Measurements from ENCODE around the gene KCNT1. TPM values are rescaled to one million over a fixed set of nuclear protein-coding genes. Genes with fewer than 3 reads are reported as not detected.

The KCNT1 gene
- polyA plus RNA-seq, 3 donors = 0.09 to 0.90 (median 0.11) TPM

DNA sequence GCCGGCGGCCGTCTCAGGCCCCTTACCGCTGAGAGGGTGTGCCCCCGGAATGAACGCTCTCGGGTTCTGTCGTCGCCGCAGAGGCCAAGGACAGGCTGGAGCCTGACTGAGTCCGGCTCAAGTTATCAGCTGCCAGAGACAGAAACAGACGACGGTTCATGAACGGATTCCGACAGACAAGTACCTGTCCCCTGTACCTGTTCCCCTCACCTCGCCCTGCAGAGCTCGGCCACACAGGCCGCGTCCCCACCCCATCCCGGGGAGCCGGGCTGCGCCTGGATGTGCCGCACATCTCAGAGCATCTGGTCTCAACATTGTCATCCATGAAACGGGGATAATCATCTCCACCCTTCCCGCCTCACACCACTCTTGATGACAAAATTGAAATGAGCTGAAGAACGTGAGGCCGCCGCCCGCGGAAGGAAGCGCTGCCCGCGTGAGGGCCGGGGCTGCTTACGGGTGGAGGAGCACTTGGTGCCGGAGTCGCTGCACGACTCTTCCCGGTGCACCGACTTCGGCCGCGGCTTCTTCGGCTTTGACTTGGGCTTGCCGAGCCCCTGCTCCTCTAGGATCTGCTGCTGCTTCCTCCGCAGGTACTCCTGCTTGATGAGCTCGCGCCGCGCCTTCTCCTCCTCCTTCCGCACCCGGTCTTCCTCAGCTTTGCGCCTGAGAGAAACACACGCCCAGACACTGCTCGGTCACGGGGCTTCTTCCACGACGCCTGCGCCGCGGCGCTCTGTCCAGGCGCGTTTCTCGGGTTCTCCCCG, 116.1 kb downstream of the KCNT1 start:
- DNase-seq = no peak

DNA sequence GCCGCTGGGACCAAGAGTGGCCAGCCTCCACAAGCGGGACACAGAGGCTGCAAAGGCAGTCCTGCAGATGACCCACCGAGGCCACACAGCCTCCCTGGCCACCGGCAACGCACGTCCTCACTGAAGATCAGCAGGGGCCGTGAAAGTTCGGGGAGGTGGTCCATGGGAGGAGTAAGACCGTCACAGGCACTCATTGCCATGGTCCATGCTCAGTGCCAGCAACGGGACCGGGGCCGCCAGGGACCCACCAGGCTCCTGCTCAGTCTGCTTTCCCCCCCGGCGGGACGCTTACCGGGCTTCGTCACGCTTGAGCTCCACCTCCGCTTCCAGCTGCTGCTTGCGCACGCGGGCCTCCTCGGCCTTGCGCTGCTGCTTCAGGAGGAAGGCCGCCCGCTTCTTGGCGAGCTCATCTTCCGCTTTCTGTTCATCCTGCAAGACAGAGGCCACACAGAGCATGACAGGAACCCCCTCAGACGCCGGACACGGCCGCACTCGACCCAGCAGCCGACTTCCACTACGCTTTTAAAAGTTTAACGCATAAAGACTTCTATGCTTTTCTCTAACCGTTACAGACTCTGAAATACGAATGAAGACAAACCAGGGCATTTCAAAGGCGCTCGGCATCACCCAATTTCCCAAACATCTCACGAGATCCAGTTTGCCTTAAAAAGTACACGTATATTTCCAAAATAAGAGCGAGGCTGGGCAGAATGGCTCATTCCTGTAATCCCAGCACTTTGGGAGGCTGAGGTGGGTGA, 116.9 kb downstream of the KCNT1 start:
- DNase-seq = no peak

DNA sequence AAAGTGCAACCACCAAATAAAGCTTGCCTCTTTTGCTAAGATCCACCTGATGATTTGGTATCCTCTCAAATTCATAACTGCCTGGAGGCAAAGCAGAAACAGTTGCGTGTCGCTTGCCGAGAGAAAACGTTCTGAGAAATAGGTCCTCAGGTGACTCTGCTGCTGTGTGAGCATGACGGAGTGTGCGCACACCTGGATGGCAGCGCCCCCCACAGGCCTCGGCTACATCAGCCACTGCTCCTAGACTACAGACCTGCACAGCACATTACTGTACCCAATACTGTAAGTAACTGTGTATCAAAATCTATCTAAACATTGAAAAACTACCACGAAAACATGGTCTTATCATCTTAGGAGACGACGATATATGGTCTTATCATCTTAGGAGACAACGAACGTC, 117.9 kb downstream of the KCNT1 start:
- DNase-seq = no peak

GRCh38 chr9:135820661-135821060, 118.7 kb downstream of the KCNT1 start:
- no peak for DNase-seq

GRCh38 chr9:135821116-135821515, 119.1 kb downstream of the KCNT1 start:
- DNase-seq = no peak

- DNase-seq = no peak
Observed at GRCh38 chr9:135821733-135822373, 119.9 kb downstream of the KCNT1 start.

DNA sequence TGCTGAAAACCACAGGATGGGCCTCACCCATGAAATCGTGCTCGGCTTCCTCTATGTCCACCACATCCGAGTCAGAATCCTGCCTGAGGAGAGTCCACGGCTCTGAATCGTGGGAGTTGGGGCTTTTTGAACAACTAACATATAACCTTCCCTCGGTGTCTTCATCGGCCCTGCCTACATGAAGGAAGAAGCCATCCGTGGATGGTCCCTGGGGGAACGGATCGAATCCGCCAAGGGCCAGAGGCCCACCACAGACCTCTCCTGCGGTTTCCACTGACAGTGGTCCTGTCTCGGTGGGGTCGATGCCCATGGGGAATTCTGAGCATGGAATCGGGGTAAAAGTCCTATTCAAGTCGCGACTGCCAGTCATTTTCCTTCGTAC, 120.4 kb downstream of the KCNT1 start:
- no peak for DNase-seq

DNA sequence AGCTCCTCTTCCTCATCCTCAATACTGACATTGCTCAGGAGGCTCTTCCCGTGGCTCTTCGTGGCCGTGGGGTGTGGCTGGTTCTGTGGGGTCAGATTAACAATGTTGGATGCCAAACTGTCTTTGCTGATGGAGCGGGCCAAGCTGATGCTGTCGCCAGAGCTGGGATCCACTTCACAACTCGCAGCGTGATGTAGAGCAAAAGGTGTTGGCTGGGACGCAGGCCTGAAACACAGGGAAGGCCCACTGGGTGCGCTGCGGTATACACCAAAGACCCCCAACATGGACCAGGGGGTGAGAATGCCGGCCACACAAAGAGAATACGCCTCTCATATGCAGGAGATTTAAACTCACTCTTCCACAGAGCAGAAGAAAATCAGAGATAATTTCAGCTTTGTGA, 121.1 kb downstream of the KCNT1 start:
- no peak for DNase-seq

- no peak for DNase-seq
Observed at GRCh38 chr9:135825435-135826187, 123.6 kb downstream of the KCNT1 start.

DNA sequence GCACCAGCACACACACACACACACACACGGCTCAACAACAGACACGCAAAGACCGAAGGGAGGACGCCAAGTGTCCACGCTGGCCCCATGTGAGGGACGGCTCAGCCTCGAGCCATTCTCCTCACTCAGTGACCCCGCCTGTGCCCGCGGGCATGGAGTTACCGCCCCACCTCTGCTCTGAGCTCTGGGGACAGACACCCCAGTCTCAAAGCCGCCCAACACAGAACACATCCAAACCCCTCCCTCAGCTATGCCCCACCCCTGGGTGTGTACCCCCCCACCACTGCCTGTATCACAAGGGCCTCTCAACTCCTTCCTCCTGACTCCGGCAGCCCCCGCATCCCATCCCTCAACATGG, 124.2 kb downstream of the KCNT1 start:
- no peak for DNase-seq

DNA sequence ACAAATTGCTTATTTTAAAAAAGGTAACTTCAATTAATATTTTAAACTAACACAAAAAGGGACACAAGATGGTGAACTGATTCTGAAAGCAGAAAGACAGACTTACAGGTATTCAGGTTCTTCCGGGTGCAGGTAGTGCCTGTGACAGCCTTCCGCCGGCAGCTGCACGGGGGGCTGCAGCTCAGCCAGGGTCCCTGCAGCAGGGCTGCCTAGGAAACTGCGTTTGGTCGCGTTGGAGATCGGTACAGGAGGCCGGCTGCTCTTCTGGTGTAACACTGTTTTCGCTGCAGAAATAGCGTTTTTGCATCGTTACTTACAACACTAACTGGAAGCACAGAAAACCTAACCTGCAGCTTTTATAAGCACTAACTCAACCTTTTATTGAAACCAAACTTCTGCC, 125.3 kb downstream of the KCNT1 start:
- DNase-seq = no peak

GRCh38 chr9:135827866-135828580, 126.0 kb downstream of the KCNT1 start:
- no peak for DNase-seq

DNA sequence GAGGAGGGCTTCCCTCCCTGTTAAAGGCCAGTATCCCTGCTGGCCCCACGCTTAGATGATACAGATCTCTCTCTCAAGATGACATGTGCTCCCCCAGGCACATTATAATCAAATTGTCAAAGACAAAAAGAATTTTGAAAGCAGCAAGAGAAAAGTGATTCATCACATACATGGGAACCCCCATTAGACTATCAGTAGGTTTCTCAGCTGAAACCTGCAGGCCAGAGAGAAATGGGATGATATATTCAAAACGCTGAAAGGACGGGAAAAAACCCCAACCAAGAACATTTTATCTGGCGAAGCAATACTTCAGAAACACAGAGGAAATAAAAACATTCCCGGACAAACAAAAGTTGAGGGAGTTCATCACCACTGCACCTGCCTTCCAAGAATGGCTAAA, 126.7 kb downstream of the KCNT1 start:
- no peak for DNase-seq

DNA sequence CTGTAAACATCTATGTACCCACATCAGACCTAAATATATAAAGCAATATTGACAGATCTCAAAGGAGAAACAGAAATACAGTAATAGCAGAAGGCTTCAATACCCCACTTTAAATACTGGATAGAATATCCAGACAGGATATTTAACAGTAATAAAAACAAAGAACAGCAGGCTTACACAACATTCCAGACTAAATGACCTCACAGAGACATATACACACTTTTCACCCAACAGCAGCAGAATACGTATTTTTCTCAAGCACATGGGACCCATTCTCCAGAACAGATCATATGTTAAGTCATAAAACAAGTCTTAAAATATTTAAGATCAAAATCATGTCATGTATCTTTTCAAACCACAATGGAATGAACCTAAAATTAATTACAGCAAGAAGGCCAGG, 128.5 kb downstream of the KCNT1 start:
- DNase-seq = no peak

DNA sequence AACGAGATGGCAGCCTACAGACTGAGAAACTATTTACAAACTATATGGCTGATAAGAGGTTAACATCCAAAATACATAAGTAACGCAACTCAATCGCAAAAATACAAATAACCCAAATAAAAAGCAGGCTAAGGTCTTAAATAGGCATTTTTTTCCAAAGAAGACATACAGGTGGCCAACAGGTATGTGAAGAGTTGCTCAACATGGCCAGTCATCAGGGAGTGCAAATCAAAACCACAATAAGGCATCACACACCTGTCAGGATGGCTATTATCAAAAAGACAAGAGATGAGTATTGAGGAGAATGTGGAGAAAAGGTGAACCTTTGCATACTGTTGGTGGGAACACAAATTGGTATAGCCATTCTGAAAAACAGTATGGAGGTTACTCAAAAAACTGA, 131.9 kb downstream of the KCNT1 start:
- no peak for DNase-seq

DNA sequence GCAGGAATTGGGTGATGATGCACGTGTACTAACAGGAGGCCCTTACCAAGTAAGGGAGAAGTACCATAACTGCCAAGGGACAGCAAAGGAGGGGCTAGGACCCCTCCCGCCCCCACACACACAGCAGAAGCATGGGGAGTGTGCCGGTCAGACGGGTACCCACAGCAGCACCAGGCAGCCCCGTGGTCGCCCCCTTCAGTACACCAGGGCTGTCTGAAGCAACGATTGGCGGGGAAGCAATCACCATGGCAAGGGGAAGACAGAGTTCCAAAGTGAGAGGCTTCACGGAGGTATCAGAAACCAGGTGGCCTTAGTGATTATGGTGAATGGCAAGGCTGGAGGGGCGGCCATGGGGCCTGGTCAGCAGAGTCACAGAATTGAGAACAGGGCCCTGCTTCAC, 133.1 kb downstream of the KCNT1 start:
- DNase-seq = no peak

DNA sequence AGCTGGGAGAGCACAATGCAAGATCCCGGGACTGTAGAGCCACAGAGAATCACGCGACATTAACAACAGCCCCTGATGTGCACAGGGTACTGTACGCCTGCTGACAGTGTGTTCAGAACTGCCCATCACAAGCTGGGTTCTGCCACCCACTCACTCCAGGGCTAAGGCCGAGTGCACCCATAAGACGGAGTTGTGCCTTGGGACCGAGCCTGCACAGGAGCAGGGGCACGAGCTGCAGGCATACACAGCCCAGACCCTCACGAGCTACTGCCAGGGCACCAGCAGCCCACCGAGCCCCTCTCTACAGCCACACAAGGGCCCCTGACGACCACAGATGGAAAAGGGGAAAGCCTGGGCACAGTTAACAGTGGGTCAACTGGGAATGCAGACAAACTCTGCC, 137.5 kb downstream of the KCNT1 start:
- no peak for DNase-seq

GRCh38 chr9:135840107-135840506, 138.1 kb downstream of the KCNT1 start:
- no peak for DNase-seq

DNA sequence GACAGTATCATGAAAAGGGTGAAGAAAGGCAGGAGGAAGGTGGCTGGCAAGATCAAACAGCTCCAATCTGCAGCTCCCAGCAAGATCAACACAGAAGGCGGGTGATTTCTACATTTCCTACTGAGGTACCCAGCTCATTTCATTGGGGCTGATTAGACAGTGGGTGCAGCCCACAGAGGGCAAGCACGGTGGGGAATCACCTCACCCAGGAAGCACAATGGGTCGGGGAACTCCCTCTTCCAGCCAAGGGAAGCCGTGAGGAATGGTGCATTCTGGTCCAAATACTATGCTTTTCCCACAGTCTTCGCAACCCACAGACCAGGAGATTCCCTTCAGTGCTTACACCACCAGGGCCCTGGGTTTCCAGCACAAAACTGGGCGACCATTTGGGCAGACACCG, 138.6 kb downstream of the KCNT1 start:
- DNase-seq = no peak

Data from renal pelvis (tissue), 4 donors.